K562 (cell line): Measurements from ENCODE around the gene RYR1. TPM values are rescaled to one million over a fixed set of nuclear protein-coding genes. Genes with fewer than 3 reads are reported as not detected.

Experiments
- BRF2 ChIP-seq: IDR thresholded peaks from 3 replicates; pipeline ENCODE4 v1.6.1; 2011; ENCODE audit warnings: borderline replicate concordance, mild to moderate bottlenecking; ENCODE audit not compliant: insufficient read length, insufficient read depth
- HDAC1 ChIP-seq, 2 experiments: fragments of 450-650 bp; IDR thresholded peaks; 2 replicates each; pipeline ENCODE4 v1.6.1; 2016 to 2017; ENCODE audit warnings: inconsistent platforms in 1 of 2, mild to moderate bottlenecking in 1 of 2, moderate library complexity in 1 of 2
- ILK ChIP-seq: fragments of 450-650 bp; IDR thresholded peaks from 2 replicates; pipeline ENCODE4 v1.6.1; 2016; ENCODE audit warnings: missing genetic modification characterization, low read depth, mild to moderate bottlenecking, missing compliant biosample characterization, moderate library complexity, borderline replicate concordance
- KAT8 ChIP-seq: fragments of 450-650 bp; IDR thresholded peaks from 2 replicates; pipeline ENCODE4 v1.6.1; 2016; ENCODE audit warnings: low read depth, mild to moderate bottlenecking
- KDM1A ChIP-seq, 2 experiments: fragments of 450-650 bp; IDR thresholded peaks; 2 replicates each; pipeline ENCODE4 v1.6.1; 2016; ENCODE audit warnings: mild to moderate bottlenecking in 2 of 2
- ZBTB11 ChIP-seq, 3 experiments: fragments of 200-800 bp in 1 of 3; fragments of 250-450 bp in 1 of 3; fragments of 450-650 bp in 1 of 3; sonication (Bioruptor Pico) in 1 of 3; sonication (Bioruptor generic) in 1 of 3; formaldehyde crosslinking in 1 of 3; IDR thresholded peaks; 2 replicates each; pipeline versions ENCODE4 v1.6.1 to v1.8.0; 2016 to 2022; ENCODE audit warnings: mild to moderate bottlenecking in 2 of 3, missing genetic modification characterization in 2 of 3, missing compliant biosample characterization in 1 of 3, moderate library complexity in 1 of 3
- ZNF253 ChIP-seq: fragments of 250-450 bp; sonication (Bioruptor Pico); conservative IDR thresholded peaks from 2 replicates; pipeline ENCODE4 v1.6.1; 2021; ENCODE audit warnings: mild to moderate bottlenecking
- ZNF436 ChIP-seq: fragments of 250-450, 450-650 bp; sonication (Bioruptor Pico); formaldehyde crosslinking; IDR thresholded peaks from 2 replicates; pipeline ENCODE4 v1.7.0; 2020; ENCODE audit warnings: mild to moderate bottlenecking
- polyA plus RNA-seq, 8 experiments: library from polyadenylated mRNA; depleted of rRNA in 4 of 8; stranded (reverse) in 5 of 8; unstranded in 3 of 8; fragments of >200 nt; fragmentation: Nextera tagmentation in 2 of 8; fragmentation: Illumina TruSeq in 1 of 8; extraction: Ambion mirVana in 2 of 8; extraction: Trizol in 1 of 8; gene quantifications; 2 replicates each; pipeline versions ENCODE4 v1.2.1 to v1.2.3, GENCODE V29; 2011 to 2014; ENCODE audit warnings: inconsistent platforms in 1 of 8, missing spikeins in 1 of 8
- total RNA-seq, 7 experiments: library from RNA; depleted of rRNA in 6 of 7; stranded (reverse); fragments of >200 nt in 6 of 7; fragmentation: Illumina TruSeq in 2 of 7; extraction: Trizol in 2 of 7; gene quantifications; 2 replicates each; pipeline versions ENCODE4 v1.2.1 to v1.2.3, GENCODE V29; 2011 to 2021; ENCODE audit warnings: low replicate concordance in 1 of 7
- TF ChIP-seq, protein P1 (sequence below): sonication (generic); formaldehyde crosslinking; IDR thresholded peaks from 2 replicates; pipeline ENCODE4 v1.8.0; 2022; ENCODE audit warnings: mild to moderate bottlenecking, missing genetic modification reagents, borderline replicate concordance
- TF ChIP-seq, protein P2 (sequence below): fragments of 450-650 bp; IDR thresholded peaks from 2 replicates; pipeline ENCODE4 v1.6.1; 2016; ENCODE audit warnings: low read depth, mild to moderate bottlenecking, moderate library complexity

RYR1 gene
- total and polyA plus RNA-seq, 9 of the 15 experiments (the other 6 are each of a cell fraction or from before 2014, with no cell fraction given), result 0.11 to 7.4 (median 3.7) TPM

GRCh38 chr19:38506723-38507550, 73.4 kb downstream of the RYR1 start (continued):
- TF ChIP-seq, protein P1, sequence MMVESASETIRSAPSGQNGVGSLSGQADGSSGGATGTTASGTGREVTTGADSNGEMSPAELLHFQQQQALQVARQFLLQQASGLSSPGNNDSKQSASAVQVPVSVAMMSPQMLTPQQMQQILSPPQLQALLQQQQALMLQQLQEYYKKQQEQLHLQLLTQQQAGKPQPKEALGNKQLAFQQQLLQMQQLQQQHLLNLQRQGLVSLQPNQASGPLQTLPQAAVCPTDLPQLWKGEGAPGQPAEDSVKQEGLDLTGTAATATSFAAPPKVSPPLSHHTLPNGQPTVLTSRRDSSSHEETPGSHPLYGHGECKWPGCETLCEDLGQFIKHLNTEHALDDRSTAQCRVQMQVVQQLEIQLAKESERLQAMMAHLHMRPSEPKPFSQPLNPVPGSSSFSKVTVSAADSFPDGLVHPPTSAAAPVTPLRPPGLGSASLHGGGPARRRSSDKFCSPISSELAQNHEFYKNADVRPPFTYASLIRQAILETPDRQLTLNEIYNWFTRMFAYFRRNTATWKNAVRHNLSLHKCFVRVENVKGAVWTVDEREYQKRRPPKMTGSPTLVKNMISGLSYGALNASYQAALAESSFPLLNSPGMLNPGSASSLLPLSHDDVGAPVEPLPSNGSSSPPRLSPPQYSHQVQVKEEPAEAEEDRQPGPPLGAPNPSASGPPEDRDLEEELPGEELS, result peak; percentile 77; the same call in 1 of the 2 replicates
- TF ChIP-seq ZBTB11 (CRISPR knock-in tag; IDR thresholded peaks at IDR 0.05) (0 out of 6 replicates have a peak, but pooled peaks of 1 of the 3 experiments have one; percentile 75), KAT8 (no peak), ZNF436 (CRISPR knock-in tag) (no peak), HDAC1 (IDR thresholded peaks at IDR 0.05) (0 out of 4 replicates have a peak, but pooled peaks of 1 of the 2 experiments have one; percentile 43), BRF2 (no peak), ZNF253 (CRISPR knock-in tag) (no peak), KDM1A (IDR thresholded peaks at IDR 0.05) (no peak), ILK (tag) (no peak)
- TF ChIP-seq, protein P2, sequence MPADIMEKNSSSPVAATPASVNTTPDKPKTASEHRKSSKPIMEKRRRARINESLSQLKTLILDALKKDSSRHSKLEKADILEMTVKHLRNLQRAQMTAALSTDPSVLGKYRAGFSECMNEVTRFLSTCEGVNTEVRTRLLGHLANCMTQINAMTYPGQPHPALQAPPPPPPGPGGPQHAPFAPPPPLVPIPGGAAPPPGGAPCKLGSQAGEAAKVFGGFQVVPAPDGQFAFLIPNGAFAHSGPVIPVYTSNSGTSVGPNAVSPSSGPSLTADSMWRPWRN, result no peak
